Esophagus squamous epithelium (tissue), 5 donors: ENCODE data around the gene RAB6A. TPM values are rescaled to one million over a fixed set of nuclear protein-coding genes. Genes with fewer than 3 reads are reported as not detected.
A peak's percentile ranks its signal among the peaks of the same experiment; 100 is the strongest.

Experiments used
- DNase-seq: peaks from one replicate; lab custom pipeline; 2025; lab: John Stamatoyannopoulos, UW
- H3K27ac ChIP-seq, 4 donors: fragments of 200-600 bp; sonication (generic); one replicate each; pipeline ENCODE4 v1.5.1; 2016 to 2019; ENCODE audit warnings: mild to moderate bottlenecking in 1 of 4
- H3K27me3 ChIP-seq, 4 donors: fragments of 200-600 bp; sonication (generic); 1 replicate in 3 of 4; 2 replicates in 1 of 4; pipeline versions ENCODE4 v1.5.1 to v1.6.0; 2017 to 2021; ENCODE audit warnings: antibody characterized with exemption in 1 of 4
- H3K36me3 ChIP-seq, 3 donors: fragments of 200-600 bp; sonication (generic); one replicate each; pipeline ENCODE4 v1.5.1; 2016 to 2019
- H3K4me1 ChIP-seq, 3 donors: fragments of 200-600 bp; sonication (generic); one replicate each; pipeline ENCODE4 v1.5.1; 2017 to 2019
- H3K4me3 ChIP-seq, 4 donors: fragments of 200-600 bp; sonication (generic); 1 replicate in 3 of 4; 2 replicates in 1 of 4; pipeline ENCODE4 v1.5.1; 2016 to 2019; ENCODE audit warnings: mild to moderate bottlenecking in 2 of 4, moderate library complexity in 1 of 4
- H3K9me3 ChIP-seq, 3 donors: fragments of 200-600 bp; sonication (generic); one replicate each; pipeline ENCODE4 v1.5.1; 2016 to 2019
- POLR2A ChIP-seq, 4 donors: fragments of 450-650 bp; IDR thresholded peaks; one replicate each; pipeline ENCODE4 v1.6.1; 2017; ENCODE audit warnings: antibody characterized with exemption in 4 of 4, mild to moderate bottlenecking in 4 of 4, moderate library complexity in 3 of 4
- WGBS, 2 donors: methylation state at CpG; one replicate each; pipeline ENCODE4 v1.1.5; 2018; 5-methylcytosine and 5-hydroxymethylcytosine counted together
- intact Hi-C: fragments of 100-400 bp; cut with DNase I; formaldehyde crosslinking; loops from one replicate; pipeline ENCODE4 v1.15.0; 2022
- total RNA-seq, 4 donors: library from RNA; depleted of rRNA; stranded (reverse); fragments of >200 nt; gene quantifications; one replicate each; pipeline ENCODE4 v1.1.0, GENCODE V29; 2016
- TF ChIP-seq, protein P1 (sequence below), 6 experiments: fragments of 450-650 bp in 4 of 6; fragments of 200-600 bp in 2 of 6; sonication (generic) in 2 of 6; IDR thresholded peaks; one replicate each; pipeline ENCODE4 v1.5.1; 2016 to 2019; ENCODE audit warnings: antibody characterized with exemption in 6 of 6, mild to moderate bottlenecking in 4 of 6, moderate library complexity in 4 of 6
- donor health status: DM: yes; HTN: yes; CAD: no.

RAB6A gene
- total RNA-seq, 4 donors from 2014 or later, result 115 to 234 (median 161) TPM

DNA sequence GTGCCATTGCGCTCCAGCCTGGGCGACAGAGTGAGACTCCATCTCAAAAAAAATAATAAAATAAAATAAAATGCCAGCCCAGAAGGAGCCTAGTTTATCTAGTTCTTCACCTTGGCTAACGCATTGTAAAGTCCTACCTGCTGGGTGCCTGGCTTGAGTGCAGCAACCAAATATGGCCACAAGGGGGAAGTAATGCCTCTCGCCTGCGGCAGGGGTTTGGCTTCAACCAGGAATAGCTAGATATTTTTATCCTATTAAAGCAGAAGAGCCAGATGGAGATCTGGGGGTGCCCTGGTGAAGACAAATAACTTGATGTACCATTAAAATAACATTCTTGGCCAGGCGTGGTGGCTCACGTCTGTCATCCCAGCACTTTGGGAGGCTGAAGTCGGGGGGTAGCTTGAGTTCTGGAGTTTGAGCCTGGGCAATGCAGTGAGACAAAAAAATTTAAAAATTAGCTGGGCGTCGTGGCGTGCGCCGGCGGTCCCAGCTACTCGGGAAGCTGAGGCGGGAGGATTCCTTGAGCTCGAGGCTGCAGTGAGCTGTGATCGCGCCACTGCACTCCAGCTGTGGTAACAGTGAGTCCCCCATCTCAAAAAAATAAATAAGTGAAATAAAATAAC lies 135.1 kb downstream of the RAB6A start:
- 26 to 30% methylated on average over 19 of the region's 19 CpGs for whole genome bisulfite sequencing, 2 donors
- Histone ChIP-seq H3K27ac (no peak overlapping the region), H3K36me3 (no peaks in the 10 kb centered on the region), H3K4me1 (peaks cover 0 to 8% (median 0%) of the 10 kb centered on the region in 3 donors), H3K4me3 (peak overlapping the region in 1 of 4 donors; percentile 34), H3K27me3 (peaks cover 0 to 41% (median 0%) of the 10 kb centered on the region in 4 donors), H3K9me3 (no peaks in the 10 kb centered on the region)
- intact Hi-C loops, result no loop called here
- TF ChIP-seq POLR2A (IDR thresholded peaks at IDR 0.05), result no peak
- TF ChIP-seq, protein P1, sequence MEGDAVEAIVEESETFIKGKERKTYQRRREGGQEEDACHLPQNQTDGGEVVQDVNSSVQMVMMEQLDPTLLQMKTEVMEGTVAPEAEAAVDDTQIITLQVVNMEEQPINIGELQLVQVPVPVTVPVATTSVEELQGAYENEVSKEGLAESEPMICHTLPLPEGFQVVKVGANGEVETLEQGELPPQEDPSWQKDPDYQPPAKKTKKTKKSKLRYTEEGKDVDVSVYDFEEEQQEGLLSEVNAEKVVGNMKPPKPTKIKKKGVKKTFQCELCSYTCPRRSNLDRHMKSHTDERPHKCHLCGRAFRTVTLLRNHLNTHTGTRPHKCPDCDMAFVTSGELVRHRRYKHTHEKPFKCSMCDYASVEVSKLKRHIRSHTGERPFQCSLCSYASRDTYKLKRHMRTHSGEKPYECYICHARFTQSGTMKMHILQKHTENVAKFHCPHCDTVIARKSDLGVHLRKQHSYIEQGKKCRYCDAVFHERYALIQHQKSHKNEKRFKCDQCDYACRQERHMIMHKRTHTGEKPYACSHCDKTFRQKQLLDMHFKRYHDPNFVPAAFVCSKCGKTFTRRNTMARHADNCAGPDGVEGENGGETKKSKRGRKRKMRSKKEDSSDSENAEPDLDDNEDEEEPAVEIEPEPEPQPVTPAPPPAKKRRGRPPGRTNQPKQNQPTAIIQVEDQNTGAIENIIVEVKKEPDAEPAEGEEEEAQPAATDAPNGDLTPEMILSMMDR (IDR thresholded peaks at IDR 0.05), result peak; percentile 65 to 95 (median 88)
- no peak for DNase-seq

Other genes starting within 250 kb of the RAB6A start
- gene FAM168A, start 163.0 kb downstream of the RAB6A start, total RNA-seq, result 10 to 100 TPM in 2 of 4 donors, 1 to 10 TPM in 2; 7.0 to 15.5 (median 12.3) TPM
- 1 to 10 TPM in 2 of 4 donors, under 1 TPM in 2; 0.22 to 5.6 (median 2.2) TPM for gene PLEKHB1, start 114.5 kb downstream of the RAB6A start, total RNA-seq
- 10 to 100 TPM in 3 of 4 donors, 1 to 10 TPM in 1; 9.2 to 23.5 (median 18.8) TPM for gene MRPL48, start 26.8 kb upstream of the RAB6A start, total RNA-seq
- 10 to 100 TPM; 43.9 to 88.5 (median 64.9) TPM for gene COA4, start 115.8 kb upstream of the RAB6A start, total RNA-seq
- gene PAAF1, start 115.9 kb upstream of the RAB6A start, total RNA-seq, result 10 to 100 TPM in 1 of 4 donors, 1 to 10 TPM in 3; 4.3 to 10.9 (median 8.3) TPM
- gene DNAJB13, start 190.0 kb upstream of the RAB6A start, total RNA-seq, result not detected
- 10 to 100 TPM in 1 of 4 donors, 1 to 10 TPM in 3; 4.0 to 26.7 (median 7.1) TPM for gene UCP2, start 221.8 kb upstream of the RAB6A start, total RNA-seq
- gene UCP3, start 248.0 kb upstream of the RAB6A start, total RNA-seq, result 1 to 10 TPM in 1 of 4 donors, under 1 TPM in 2, not detected in 1; 0.53 to 1.5 (median 0.92) TPM